Astrocyte (in vitro differentiated cells and primary cell): Measurements from ENCODE around the gene FAM241A. TPM values are rescaled to one million over a fixed set of nuclear protein-coding genes. Genes with fewer than 3 reads are reported as not detected.

Source experiments
- DNase-seq: peaks from one replicate; pipeline ENCODE4 v3.0.0-alpha.2; 2010; ENCODE audit warnings: low read depth
- FAIRE-seq: peaks from 2 replicates; lab custom pipeline; 2011; peaks lifted over from hg19 to GRCh38; lab: Jason Lieb, UNC
- H2AFZ ChIP-seq: 2 replicates; pipeline ENCODE4 v1.6.0; 2012; ENCODE audit warnings: low read depth, low read length, inconsistent platforms
- H3K27ac ChIP-seq: 2 replicates; pipeline ENCODE4 v1.5.1; 2011; ENCODE audit warnings: low read depth, low read length, inconsistent platforms
- H3K27me3 ChIP-seq: 2 replicates; pipeline ENCODE4 v1.6.0; 2011; ENCODE audit warnings: low read length, inconsistent platforms; ENCODE audit not compliant: insufficient read depth
- H3K36me3 ChIP-seq: 2 replicates; pipeline ENCODE4 v1.5.1; 2011; ENCODE audit warnings: low read length, inconsistent platforms; ENCODE audit not compliant: insufficient read depth
- H3K4me1 ChIP-seq: 2 replicates; pipeline ENCODE4 v1.5.1; 2011; ENCODE audit warnings: low read length, inconsistent platforms; ENCODE audit not compliant: insufficient read depth
- H3K4me2 ChIP-seq: 2 replicates; pipeline ENCODE4 v1.6.0; 2012; ENCODE audit warnings: low read length, inconsistent platforms
- H3K4me3 ChIP-seq: 2 replicates; pipeline ENCODE4 v1.5.1; 2011; ENCODE audit warnings: low read depth, mild to moderate bottlenecking, low read length, inconsistent platforms; ENCODE audit not compliant: insufficient read depth
- H3K79me2 ChIP-seq: 2 replicates; pipeline ENCODE4 v1.6.0; 2012; ENCODE audit warnings: mild to moderate bottlenecking, low read length, inconsistent platforms; ENCODE audit not compliant: insufficient read depth
- H3K9ac ChIP-seq: 2 replicates; pipeline ENCODE4 v1.6.0; 2012; ENCODE audit warnings: mild to moderate bottlenecking, low read length, inconsistent platforms
- H3K9me3 ChIP-seq: 2 replicates; pipeline ENCODE4 v1.5.1; 2012; ENCODE audit warnings: low read depth, mild to moderate bottlenecking, low read length, inconsistent platforms; ENCODE audit not compliant: insufficient read depth
- H4K20me1 ChIP-seq: 2 replicates; pipeline ENCODE4 v1.6.0; 2012; ENCODE audit warnings: low read length, inconsistent platforms; ENCODE audit not compliant: insufficient read depth
- H3K27ac Mint-ChIP-seq: one replicate; pipeline ENCODE4 v1.8.0; 2021; ENCODE audit warnings: mild to moderate bottlenecking, mixed read lengths; ENCODE audit not compliant: unreplicated experiment
- H3K27me3 Mint-ChIP-seq: one replicate; pipeline ENCODE4 v1.8.0; 2021; ENCODE audit warnings: low read depth, mixed read lengths; ENCODE audit not compliant: unreplicated experiment
- H3K36me3 Mint-ChIP-seq: one replicate; pipeline ENCODE4 v1.8.0; 2021; ENCODE audit warnings: low read depth, mixed read lengths; ENCODE audit not compliant: unreplicated experiment
- H3K4me1 Mint-ChIP-seq: one replicate; pipeline ENCODE4 v1.8.0; 2021; ENCODE audit warnings: low read depth, mixed read lengths; ENCODE audit not compliant: unreplicated experiment
- H3K4me3 Mint-ChIP-seq: one replicate; pipeline ENCODE4 v1.8.0; 2021; ENCODE audit warnings: mild to moderate bottlenecking, moderate library complexity, mixed read lengths; ENCODE audit not compliant: unreplicated experiment
- H3K9me3 Mint-ChIP-seq: one replicate; pipeline ENCODE4 v1.8.0; 2021; ENCODE audit warnings: mild to moderate bottlenecking, mixed read lengths; ENCODE audit not compliant: unreplicated experiment
- CTCF ChIP-seq: IDR thresholded peaks from 2 replicates; pipeline ENCODE4 v1.5.1; 2011; ENCODE audit warnings: low read depth, mild to moderate bottlenecking, inconsistent platforms, low read length, moderate library complexity; ENCODE audit not compliant: insufficient read depth
- EZH2 ChIP-seq: IDR thresholded peaks from 2 replicates; pipeline ENCODE4 v1.6.1; 2012; ENCODE audit warnings: mild to moderate bottlenecking, low read length, inconsistent platforms; ENCODE audit not compliant: insufficient read depth
- total RNA-seq: library from RNA; stranded (reverse); gene quantifications from 2 replicates; pipeline ENCODE4 v1.2.1, GENCODE V29; 2021

FAM241A gene
- total RNA-seq, 1 donor from 2014 or later, result 1.7 TPM

- H3K9me3 Mint-ChIP-seq, result no peaks in the 10 kb centered on the region
- FAIRE-seq, result no peak
Measured at GRCh38 chr4:112127048-112127637, 18.1 kb upstream of the FAM241A start.

GRCh38 chr4:112127803-112128202, 17.5 kb upstream of the FAM241A start:
- no peaks in the 10 kb centered on the region for H3K9me3 ChIP-seq
- H3K27me3 Mint-ChIP-seq, result no peaks in the 10 kb centered on the region
- H3K4me3 ChIP-seq, result no peak overlapping the region
- peak overlapping the region; percentile 57 for H3K27ac ChIP-seq
- DNase-seq (peak; percentile 58), FAIRE-seq (no peak)
- no peaks in the 10 kb centered on the region for H3K79me2 ChIP-seq
- peaks cover 21% of the 10 kb centered on the region for H3K4me1 Mint-ChIP-seq
- H3K27ac Mint-ChIP-seq, result peak overlapping the region; percentile 85
- H3K4me1 ChIP-seq, result peaks cover 8% of the 10 kb centered on the region
- no peaks in the 10 kb centered on the region for H3K27me3 ChIP-seq
- no peaks in the 10 kb centered on the region for H4K20me1 ChIP-seq
- no peak overlapping the region for H3K4me3 Mint-ChIP-seq
- peak overlapping the region; percentile 73 for H3K4me2 ChIP-seq
- H2AFZ ChIP-seq, result peak overlapping the region; percentile 2
- H3K9ac ChIP-seq, result peak overlapping the region; percentile 42
- no peak for TF ChIP-seq CTCF
- TF ChIP-seq EZH2, result no peak
- no peaks in the 10 kb centered on the region for H3K9me3 Mint-ChIP-seq
- no peaks in the 10 kb centered on the region for H3K36me3 ChIP-seq
- no peaks in the 10 kb centered on the region for H3K36me3 Mint-ChIP-seq

More at GRCh38 chr4:112127048-112127637, 18.1 kb upstream of the FAM241A start:
- Histone ChIP-seq H2AFZ (peak overlapping the region; percentile 2), H3K36me3 (no peaks in the 10 kb centered on the region), H3K27me3 (no peaks in the 10 kb centered on the region), H3K4me3 (no peak overlapping the region), H3K4me2 (peak overlapping the region; percentile 73), H3K4me1 (peaks cover 8% of the 10 kb centered on the region), H3K27ac (peak overlapping the region; percentile 57), H3K79me2 (no peaks in the 10 kb centered on the region), H3K9me3 (no peaks in the 10 kb centered on the region), H4K20me1 (no peaks in the 10 kb centered on the region), H3K9ac (peak overlapping the region; percentile 42)
- no peaks in the 10 kb centered on the region for H3K36me3 Mint-ChIP-seq
- peak overlapping the region; percentile 27 for H3K4me3 Mint-ChIP-seq
- peak; percentile 9 for DNase-seq
- H3K27me3 Mint-ChIP-seq, result no peaks in the 10 kb centered on the region
- peaks cover 21% of the 10 kb centered on the region for H3K4me1 Mint-ChIP-seq
- peak overlapping the region; percentile 85 for H3K27ac Mint-ChIP-seq
- TF ChIP-seq CTCF (no peak), EZH2 (no peak)

DNA sequence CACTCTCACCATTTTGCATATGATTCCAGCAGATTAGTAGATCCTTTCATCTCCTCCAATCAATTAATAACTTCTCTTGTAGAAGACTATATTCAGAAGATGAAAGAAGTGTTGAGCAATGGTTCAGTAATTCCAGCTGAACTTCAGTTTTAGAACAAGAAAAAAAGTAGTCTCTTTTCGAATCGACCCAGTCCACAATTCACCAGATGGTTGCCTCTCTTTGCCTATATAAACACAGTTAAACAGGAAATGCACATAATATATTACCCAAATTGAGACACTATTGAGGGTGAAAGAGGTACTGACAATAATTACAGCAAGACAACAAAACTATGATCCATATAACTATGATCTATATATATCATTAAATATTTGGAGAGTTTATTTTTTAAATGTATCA, 16.8 kb upstream of the FAM241A start:
- Histone ChIP-seq H4K20me1 (no peaks in the 10 kb centered on the region), H3K9me3 (no peaks in the 10 kb centered on the region), H2AFZ (no peak overlapping the region), H3K27me3 (no peaks in the 10 kb centered on the region), H3K27ac (no peak overlapping the region), H3K4me3 (no peak overlapping the region), H3K9ac (no peak overlapping the region), H3K4me2 (no peak overlapping the region), H3K79me2 (no peaks in the 10 kb centered on the region), H3K4me1 (peaks cover 8% of the 10 kb centered on the region), H3K36me3 (no peaks in the 10 kb centered on the region)
- TF ChIP-seq EZH2, result no peak
- no peak for TF ChIP-seq CTCF
- no peaks in the 10 kb centered on the region for H3K36me3 Mint-ChIP-seq
- FAIRE-seq (no peak), DNase-seq (no peak)
- H3K27ac Mint-ChIP-seq, result peak overlapping the region; percentile 85
- H3K4me3 Mint-ChIP-seq, result no peak overlapping the region
- peaks cover 21% of the 10 kb centered on the region for H3K4me1 Mint-ChIP-seq
- no peaks in the 10 kb centered on the region for H3K27me3 Mint-ChIP-seq
- no peaks in the 10 kb centered on the region for H3K9me3 Mint-ChIP-seq
